ENCODE results near the gene FBLN1. TPM values are rescaled to one million over a fixed set of nuclear protein-coding genes. Genes with fewer than 3 reads are reported as not detected.

The FBLN1 gene
- total RNA-seq, 8 experiments from 2014 or later, result 1.2 to 67.4 (median 4.5) TPM

GRCh38 chr22:45572444-45572843 is 69.8 kb downstream of the FBLN1 start:
- Histone ChIP-seq H3K4me3 (no peak overlapping the region), H3K27ac (no peak overlapping the region), H3K4me1 (replicated peaks in 1 of 2) (no peaks in the 10 kb centered on the region)
- in situ Hi-C loops (cut with MboI; ENCODE audit: low pct_unique_long_range_greater_than_20kb in 2 of 9, low sequenced_read_pairs in 9 of 9, unreplicated experiment in 9 of 9), result loop anchor here in 7 of 9 experiments (10.0 to 25.0 kb wide), 4 partner anchors 135 to 412 kb away; partner anchors contain the start of gene UPK3A (in 2 of the 7)
- WGBS, 10 experiments, result 57 to 100% (median 100%) methylated on average over 1 to 3 of the region's 3 CpGs; no CpG with 5 or more reads in 4 of the 10 experiments
- peak in 2 of 8 experiments; percentile 99 for ATAC-seq (replicated peaks in 6 of 8)

GRCh38 chr22:45574069-45574703 is 71.5 kb downstream of the FBLN1 start:
- WGBS, 10 experiments, result 50 to 100% (median 82%) methylated on average over 1 to 14 of the region's 23 CpGs; no CpG with 5 or more reads in 3 of the 10 experiments
- no peak for ATAC-seq (replicated peaks in 6 of 8)
- no peak overlapping the region for H3K4me3 ChIP-seq
- no peaks in the 10 kb centered on the region for H3K4me1 ChIP-seq (replicated peaks in 1 of 2)
- no peak overlapping the region for H3K27ac ChIP-seq
- in situ Hi-C loops (cut with MboI; ENCODE audit: low pct_unique_long_range_greater_than_20kb in 2 of 9, low sequenced_read_pairs in 9 of 9, unreplicated experiment in 9 of 9), result loop anchor here in 7 of 9 experiments (10.0 to 25.0 kb wide), 4 partner anchors 137 to 411 kb away; partner anchors contain the start of gene UPK3A (in 2 of the 7)

GRCh38 chr22:45575173-45575572 is 72.5 kb downstream of the FBLN1 start:
- ATAC-seq (replicated peaks in 6 of 8), result no peak
- Histone ChIP-seq H3K27ac (no peak overlapping the region), H3K4me3 (no peak overlapping the region), H3K4me1 (replicated peaks in 1 of 2) (no peaks in the 10 kb centered on the region)
- in situ Hi-C loops (cut with MboI; ENCODE audit: low pct_unique_long_range_greater_than_20kb in 2 of 9, low sequenced_read_pairs in 9 of 9, unreplicated experiment in 9 of 9), result loop anchor here in 6 of 9 experiments (10.0 to 25.0 kb wide), 4 partner anchors 287 to 737 kb away; no protein-coding TSS in a partner anchor
- 60% methylated on average over 1 of the region's 7 CpGs; no CpG with 5 or more reads in 9 of the 10 experiments for WGBS, 10 experiments

- no peak for ATAC-seq (replicated peaks in 6 of 8)
- whole genome bisulfite sequencing, 10 experiments, result 50 to 100% (median 72%) methylated on average over 1 to 9 of the region's 18 CpGs; no CpG with 5 or more reads in 6 of the 10 experiments
- Histone ChIP-seq H3K4me1 (replicated peaks in 1 of 2) (peaks cover 0 to 2% of the 10 kb centered on the region in 2 donors), H3K27ac (no peak overlapping the region), H3K4me3 (no peak overlapping the region)
- in situ Hi-C loops (cut with MboI; ENCODE audit: low pct_unique_long_range_greater_than_20kb in 2 of 9, low sequenced_read_pairs in 9 of 9, unreplicated experiment in 9 of 9), result loop anchor here in 6 of 9 experiments (10.0 to 25.0 kb wide), 4 partner anchors 287 to 737 kb away; no protein-coding TSS in a partner anchor
Measured at GRCh38 chr22:45575607-45576272, 73.1 kb downstream of the FBLN1 start.

GRCh38 chr22:45576273-45576625 is 73.6 kb downstream of the FBLN1 start:
- no peak for ATAC-seq (replicated peaks in 6 of 8)
- in situ Hi-C loops (cut with MboI; ENCODE audit: low pct_unique_long_range_greater_than_20kb in 2 of 9, low sequenced_read_pairs in 9 of 9, unreplicated experiment in 9 of 9), result loop anchor here in 6 of 9 experiments (10.0 to 25.0 kb wide), 4 partner anchors 286 to 736 kb away; no protein-coding TSS in a partner anchor
- 76 to 100% (median 100%) methylated on average over 2 to 3 of the region's 8 CpGs; no CpG with 5 or more reads in 6 of the 10 experiments for WGBS, 10 experiments
- H3K4me3 ChIP-seq, result no peak overlapping the region
- peaks cover 0 to 7% of the 10 kb centered on the region in 2 donors for H3K4me1 ChIP-seq (replicated peaks in 1 of 2)
- H3K27ac ChIP-seq, result no peak overlapping the region

GRCh38 chr22:45576730-45577464 is 74.2 kb downstream of the FBLN1 start:
- H3K4me1 ChIP-seq (replicated peaks in 1 of 2), result peaks cover 0 to 7% of the 10 kb centered on the region in 2 donors
- in situ Hi-C loops (cut with MboI; ENCODE audit: low pct_unique_long_range_greater_than_20kb in 2 of 9, low sequenced_read_pairs in 9 of 9, unreplicated experiment in 9 of 9), result loop anchor here in 6 of 9 experiments (10.0 to 25.0 kb wide), 4 partner anchors 285 to 735 kb away; no protein-coding TSS in a partner anchor
- no peak overlapping the region for H3K4me3 ChIP-seq
- 79 to 100% (median 99%) methylated on average over 3 to 6 of the region's 19 CpGs; no CpG with 5 or more reads in 6 of the 10 experiments for WGBS, 10 experiments
- no peak overlapping the region for H3K27ac ChIP-seq
- ATAC-seq (replicated peaks in 6 of 8), result no peak

GRCh38 chr22:45577746-45578523 is 75.3 kb downstream of the FBLN1 start:
- H3K27ac ChIP-seq, result no peak overlapping the region
- in situ Hi-C loops (cut with MboI; ENCODE audit: low pct_unique_long_range_greater_than_20kb in 2 of 9, low sequenced_read_pairs in 9 of 9, unreplicated experiment in 9 of 9), result loop anchor here in 6 of 9 experiments (10.0 to 25.0 kb wide), 4 partner anchors 284 to 734 kb away; no protein-coding TSS in a partner anchor
- WGBS, 10 experiments, result 0 to 43% (median 24%) methylated on average over 1 to 20 of the region's 27 CpGs; no CpG with 5 or more reads in 4 of the 10 experiments
- ATAC-seq (replicated peaks in 6 of 8), result peak; percentile 83 to 97 (median 91)
- H3K4me1 ChIP-seq (replicated peaks in 1 of 2), result peaks cover 2 to 10% of the 10 kb centered on the region in 2 donors
- no peak overlapping the region for H3K4me3 ChIP-seq

GRCh38 chr22:45578524-45579147 is 76.0 kb downstream of the FBLN1 start:
- Histone ChIP-seq H3K4me3 (no peak overlapping the region), H3K4me1 (replicated peaks in 1 of 2) (peaks cover 2 to 11% of the 10 kb centered on the region in 2 donors), H3K27ac (no peak overlapping the region)
- WGBS, 10 experiments, result 20 to 100% (median 97%) methylated on average over 1 to 2 of the region's 7 CpGs; no CpG with 5 or more reads in 6 of the 10 experiments
- in situ Hi-C loops (cut with MboI; ENCODE audit: low pct_unique_long_range_greater_than_20kb in 2 of 9, low sequenced_read_pairs in 9 of 9, unreplicated experiment in 9 of 9), result loop anchor here in 6 of 9 experiments (10.0 to 25.0 kb wide), 4 partner anchors 284 to 734 kb away; no protein-coding TSS in a partner anchor
- no peak for ATAC-seq (replicated peaks in 6 of 8)

- in situ Hi-C loops (cut with MboI; ENCODE audit: low pct_unique_long_range_greater_than_20kb in 2 of 9, low sequenced_read_pairs in 9 of 9, unreplicated experiment in 9 of 9), result loop anchor here in 6 of 9 experiments (10.0 to 25.0 kb wide), 4 partner anchors 283 to 733 kb away; no protein-coding TSS in a partner anchor
- WGBS, 10 experiments, result 83 to 100% (median 86%) methylated on average over 1 of the region's 13 CpGs; no CpG with 5 or more reads in 7 of the 10 experiments
- Histone ChIP-seq H3K27ac (no peak overlapping the region), H3K4me1 (replicated peaks in 1 of 2) (peaks cover 2 to 11% of the 10 kb centered on the region in 2 donors), H3K4me3 (no peak overlapping the region)
- no peak for ATAC-seq (replicated peaks in 6 of 8)
Measured at GRCh38 chr22:45579306-45579705, 76.6 kb downstream of the FBLN1 start.

- in situ Hi-C loops (cut with MboI; ENCODE audit: low pct_unique_long_range_greater_than_20kb in 2 of 9, low sequenced_read_pairs in 9 of 9, unreplicated experiment in 9 of 9), result loop anchor here in 6 of 9 experiments (10.0 to 25.0 kb wide), 4 partner anchors 282 to 732 kb away; no protein-coding TSS in a partner anchor
- H3K27ac ChIP-seq, result no peak overlapping the region
- ATAC-seq (replicated peaks in 6 of 8), result peak in 1 of 8 experiments; percentile 15
- peaks cover 2 to 11% of the 10 kb centered on the region in 2 donors for H3K4me1 ChIP-seq (replicated peaks in 1 of 2)
- WGBS, 10 experiments, result 50 to 96% (median 86%) methylated on average over 2 to 12 of the region's 29 CpGs; no CpG with 5 or more reads in 2 of the 10 experiments
- no peak overlapping the region for H3K4me3 ChIP-seq
Measured at GRCh38 chr22:45579806-45580725, 77.4 kb downstream of the FBLN1 start.

Data from motor neuron (in vitro differentiated cells).